ENCODE measurements around the gene STIMATE. TPM values are rescaled to one million over a fixed set of nuclear protein-coding genes. Genes with fewer than 3 reads are reported as not detected.

The STIMATE gene
- total RNA-seq, result 17.0 and 17.3 TPM in 2 replicates

GRCh38 chr3:52897130-52898122 is at the start of gene STIMATE:
Gene STIMATE, minus strand, starts transcription at chr3:52897548. Its CDS starts 98 bp downstream, at chr3:52897450.

DNA sequence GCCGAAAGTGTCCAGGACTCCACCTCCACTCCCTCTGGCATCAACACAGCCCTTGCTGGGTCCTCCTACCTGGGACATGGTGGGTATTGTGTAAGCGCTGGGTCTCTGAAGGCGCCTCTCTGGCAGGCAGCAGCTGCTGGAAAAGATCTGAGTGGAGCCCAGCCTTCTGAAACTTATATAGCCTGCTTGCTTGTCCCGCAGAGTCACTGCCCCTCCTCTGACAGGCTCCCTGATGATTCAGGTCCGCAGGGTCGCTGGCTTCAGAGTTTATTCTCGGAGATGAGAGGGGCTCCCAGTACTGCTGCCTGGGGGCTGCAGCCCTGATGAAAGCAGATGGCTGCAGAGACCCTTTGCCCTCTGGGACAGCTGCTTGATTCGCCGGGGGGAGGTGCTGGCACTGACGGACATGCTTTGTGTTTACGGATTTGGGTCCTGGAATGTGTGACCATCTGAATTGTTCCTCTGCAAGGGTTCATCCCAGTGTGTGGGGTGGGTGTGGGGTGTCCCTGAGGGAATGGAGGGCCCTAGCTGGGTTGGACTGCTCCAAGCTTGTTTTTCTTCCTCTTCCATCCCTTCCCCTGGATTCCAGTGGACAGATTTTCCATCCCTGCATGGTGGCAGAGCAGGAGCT is 62.4 kb downstream of the STIMATE start, which contains the start of gene MUSTN1:
Gene MUSTN1, minus strand, starts transcription at position 149 of the 631 bp plus-strand sequence. Its CDS starts 71 bp downstream, at position 78.

GRCh38 chr3:52830535-52831258 is 66.7 kb downstream of the STIMATE start, which contains the start of gene ITIH4:
Gene ITIH4, minus strand, starts transcription at chr3:52830672. Its CDS starts 30 bp downstream, at chr3:52830642.

GRCh38 chr3:52794612-52795099 is 102.7 kb downstream of the STIMATE start, which contains the start of gene ITIH3:
Gene ITIH3, plus strand, starts transcription at chr3:52794796. Its CDS starts 8 bp downstream, at chr3:52794804.

Other genes starting within 250 kb of the STIMATE start
- gene PBRM1, start 211.6 kb downstream of the STIMATE start, total RNA-seq, result 48.8 and 49.8 TPM in 2 replicates
- gene GNL3, start 211.5 kb downstream of the STIMATE start, total RNA-seq, result 100 and 102 TPM in 2 replicates
- gene GLT8D1, start 191.8 kb downstream of the STIMATE start, total RNA-seq, result 49.4 and 60.7 TPM in 2 replicates
- 189 TPM in 2 replicates for gene SPCS1, start 191.4 kb downstream of the STIMATE start, total RNA-seq
- gene NEK4, start 126.6 kb downstream of the STIMATE start, total RNA-seq, result 12.1 and 15.1 TPM in 2 replicates
- not detected in 2 replicates for gene ITIH1, start 119.9 kb downstream of the STIMATE start, total RNA-seq
- not detected in 2 replicates for gene ITIH3, start 102.8 kb downstream of the STIMATE start, total RNA-seq
- gene ITIH4, start 66.9 kb downstream of the STIMATE start, total RNA-seq, result 0.15 TPM in 1 of 2 replicates, not detected in the other
- gene MUSTN1, start 62.5 kb downstream of the STIMATE start, total RNA-seq, result not detected in 2 replicates
- gene SFMBT1, start 148.5 kb upstream of the STIMATE start, total RNA-seq, result 1.3 and 2.5 TPM in 2 replicates
- gene RFT1, start 232.9 kb upstream of the STIMATE start, total RNA-seq, result 26.6 and 35.8 TPM in 2 replicates

Measured in mammary microvascular endothelial cell (primary cell).